K562 (cell line): ENCODE measurements around the gene DCTN1. TPM values are rescaled to one million over a fixed set of nuclear protein-coding genes. Genes with fewer than 3 reads are reported as not detected.

Experiments used
- CTCF ChIP-seq, 3 experiments: IDR thresholded peaks in 2 of 3; conservative IDR thresholded peaks in 1 of 3; 2 replicates each; pipeline ENCODE4 v1.5.1; 2011 to 2012; ENCODE audit warnings: low read length in 3 of 3, mild to moderate bottlenecking in 3 of 3, control low read depth in 2 of 3, improper control_type of control experiment in 1 of 3, inconsistent platforms in 1 of 3, low read depth in 1 of 3, mixed read lengths in 1 of 3, moderate library complexity in 1 of 3; ENCODE audit not compliant: insufficient read depth in 2 of 3
- EGR1 ChIP-seq: fragments of 450-650 bp; conservative IDR thresholded peaks from 2 replicates; pipeline ENCODE4 v1.6.1; 2017; ENCODE audit warnings: mild to moderate bottlenecking
- HSF4 ChIP-seq: fragments of 250-450 bp; sonication (Bioruptor Pico); IDR thresholded peaks from 2 replicates; pipeline ENCODE4 v2.1.2; 2022; ENCODE audit warnings: mild to moderate bottlenecking, moderate library complexity, borderline replicate concordance
- RAD21 ChIP-seq, 2 experiments: fragments of 250-450 bp in 1 of 2; fragments of 450-650 bp in 1 of 2; sonication (Bioruptor Pico) in 1 of 2; formaldehyde crosslinking in 1 of 2; IDR thresholded peaks in 1 of 2; conservative IDR thresholded peaks in 1 of 2; 2 replicates each; pipeline versions ENCODE4 v1.4.0 to v1.8.0; 2020 to 2022; ENCODE audit warnings: mild to moderate bottlenecking in 2 of 2, moderate library complexity in 1 of 2
- SMC3 ChIP-seq: conservative IDR thresholded peaks from 2 replicates; pipeline ENCODE4 v1.6.1; 2011; ENCODE audit warnings: low read depth, low read length, improper control_type of control experiment; ENCODE audit not compliant: insufficient read depth
- ZNF592 ChIP-seq: fragments of 450-650 bp; IDR thresholded peaks from 2 replicates; pipeline ENCODE4 v1.6.1; 2017; ENCODE audit warnings: antibody characterized with exemption, mild to moderate bottlenecking
- polyA plus RNA-seq, 8 experiments: library from polyadenylated mRNA; depleted of rRNA in 4 of 8; stranded (reverse) in 5 of 8; unstranded in 3 of 8; fragments of >200 nt; fragmentation: Nextera tagmentation in 2 of 8; fragmentation: Illumina TruSeq in 1 of 8; extraction: Ambion mirVana in 2 of 8; extraction: Trizol in 1 of 8; gene quantifications; 2 replicates each; pipeline versions ENCODE4 v1.2.1 to v1.2.3, GENCODE V29; 2011 to 2014; ENCODE audit warnings: inconsistent platforms in 1 of 8, missing spikeins in 1 of 8
- total RNA-seq, 7 experiments: library from RNA; depleted of rRNA in 6 of 7; stranded (reverse); fragments of >200 nt in 6 of 7; fragmentation: Illumina TruSeq in 2 of 7; extraction: Trizol in 2 of 7; gene quantifications; 2 replicates each; pipeline versions ENCODE4 v1.2.1 to v1.2.3, GENCODE V29; 2011 to 2021; ENCODE audit warnings: low replicate concordance in 1 of 7

Gene DCTN1
- total and polyA plus RNA-seq, 9 of the 15 experiments (the other 6 are each of a cell fraction or from before 2014, with no cell fraction given) = 23.9 to 71.7 (median 45.0) TPM

GRCh38 chr2:74327199-74327598, 52.9 kb downstream of the DCTN1 start (continued):
- TF ChIP-seq EGR1 (peak; percentile 50; the same call in 1 of the 2 replicates), HSF4 (no peak), ZNF592 (no peak), SMC3 (0 out of 2 replicates have a peak, but pooled peaks have one; percentile 21), RAD21 (CRISPR knock-in tag; conservative IDR thresholded peaks at IDR 0.05 in 1 of 2, IDR thresholded peaks at IDR 0.05 in 1 of 2) (peak; percentile 53 to 68), CTCF (IDR thresholded peaks at IDR 0.05 in 2 of 3, conservative IDR thresholded peaks at IDR 0.05 in 1 of 3; ENCODE audit: insufficient read depth in 2 of 3, low read depth in 1 of 3, low read length in 3 of 3) (peak in 2 of 3 experiments; percentile 24 to 66; a peak in 2 of 6 replicates)
